Fibroblast of the aortic adventitia (primary cell): ENCODE measurements around the gene FOXN1. TPM values are rescaled to one million over a fixed set of nuclear protein-coding genes. Genes with fewer than 3 reads are reported as not detected.

Experiments used
- DNase-seq: peaks from one replicate; pipeline ENCODE4 v3.0.0-alpha.2; 2010; ENCODE audit warnings: low read depth
- H3K4me3 ChIP-seq: 2 replicates; pipeline ENCODE4 v1.5.1; 2011; ENCODE audit warnings: low read depth, mild to moderate bottlenecking, control low read depth, low read length, moderate library complexity
- CTCF ChIP-seq: IDR thresholded peaks from 2 replicates; pipeline ENCODE4 v1.5.1; 2011; ENCODE audit warnings: mild to moderate bottlenecking, low read length, control low read depth, inconsistent platforms; ENCODE audit not compliant: insufficient read depth
- total RNA-seq: library from RNA; depleted of rRNA; stranded (reverse); fragments of >200 nt; gene quantifications from 2 replicates; pipeline ENCODE4 v1.2.3, GENCODE V29; 2012; ENCODE audit warnings: low replicate concordance

Gene FOXN1
- total RNA-seq, 1 donor, result not detected

- H3K4me3 ChIP-seq, result no peak overlapping the region
- TF ChIP-seq CTCF, result no peak
- no peak for DNase-seq
Measured at GRCh38 chr17:28511858-28512461, 5.8 kb downstream of the FOXN1 start.

DNA sequence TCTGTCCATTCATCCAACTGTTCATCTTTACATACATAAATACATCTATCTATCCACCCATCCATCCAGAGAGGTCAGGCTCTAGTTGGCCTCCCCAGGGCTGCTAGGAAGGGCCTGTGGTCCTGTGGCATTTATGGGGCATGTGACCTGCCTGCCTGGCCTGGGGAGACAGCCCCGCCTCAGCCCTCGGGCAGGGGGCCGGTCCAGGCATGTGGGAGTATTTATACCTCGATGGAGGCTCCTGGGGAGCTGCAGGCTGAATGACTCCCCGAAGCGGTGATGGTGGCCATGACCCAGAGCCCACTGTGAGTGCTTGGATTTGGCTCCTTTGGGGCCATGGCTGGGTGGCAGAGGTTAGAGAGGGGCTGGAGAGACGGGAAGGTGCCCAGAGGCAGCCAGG lies 7.3 kb downstream of the FOXN1 start:
- no peak for TF ChIP-seq CTCF
- H3K4me3 ChIP-seq, result no peak overlapping the region
- no peak for DNase-seq

GRCh38 chr17:28514561-28515002 lies 8.4 kb downstream of the FOXN1 start:
- no peak overlapping the region for H3K4me3 ChIP-seq
- no peak for DNase-seq
- no peak for TF ChIP-seq CTCF

DNA sequence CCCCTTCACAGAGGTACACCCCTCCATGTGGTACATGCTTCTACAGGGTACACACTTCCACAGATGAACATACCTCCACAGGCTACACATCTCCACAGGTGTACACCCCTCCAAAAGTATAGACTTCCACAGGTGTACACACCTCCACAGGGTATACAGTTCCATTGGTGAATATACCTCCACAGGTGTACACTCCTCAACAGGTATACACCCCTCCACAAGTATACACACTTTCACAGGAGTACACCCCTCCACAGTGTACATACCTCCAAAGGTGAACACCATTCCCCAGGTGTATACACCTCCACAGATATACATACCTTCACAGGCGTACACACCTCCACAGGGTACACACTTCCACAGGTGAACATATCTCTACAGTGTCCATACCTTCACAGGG lies 9.4 kb downstream of the FOXN1 start:
- DNase-seq, result no peak
- no peak overlapping the region for H3K4me3 ChIP-seq
- no peak for TF ChIP-seq CTCF

DNA sequence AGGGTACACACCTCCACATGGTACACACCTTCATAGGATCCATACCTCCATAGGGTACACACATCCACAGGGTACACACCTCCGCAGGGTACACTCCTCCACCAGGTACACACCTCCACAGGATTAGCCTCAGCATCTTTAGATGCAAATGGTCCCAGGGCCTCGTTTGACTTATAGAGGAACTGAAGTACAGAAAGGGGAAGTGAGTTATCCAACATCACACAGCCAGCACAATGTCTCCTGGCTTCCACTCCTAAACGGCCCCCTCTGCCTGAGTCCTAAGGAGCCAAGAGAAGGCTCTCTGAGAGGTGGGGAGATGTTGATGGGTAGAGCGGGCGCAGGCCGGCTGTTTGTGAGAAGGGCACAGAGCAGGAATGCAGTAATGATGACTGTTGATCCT lies 12.0 kb downstream of the FOXN1 start:
- DNase-seq, result no peak
- no peak for TF ChIP-seq CTCF
- H3K4me3 ChIP-seq, result no peak overlapping the region

- H3K4me3 ChIP-seq, result no peak overlapping the region
- no peak for TF ChIP-seq CTCF
- DNase-seq, result no peak
Measured at GRCh38 chr17:28518578-28518977, 12.4 kb downstream of the FOXN1 start.

DNA sequence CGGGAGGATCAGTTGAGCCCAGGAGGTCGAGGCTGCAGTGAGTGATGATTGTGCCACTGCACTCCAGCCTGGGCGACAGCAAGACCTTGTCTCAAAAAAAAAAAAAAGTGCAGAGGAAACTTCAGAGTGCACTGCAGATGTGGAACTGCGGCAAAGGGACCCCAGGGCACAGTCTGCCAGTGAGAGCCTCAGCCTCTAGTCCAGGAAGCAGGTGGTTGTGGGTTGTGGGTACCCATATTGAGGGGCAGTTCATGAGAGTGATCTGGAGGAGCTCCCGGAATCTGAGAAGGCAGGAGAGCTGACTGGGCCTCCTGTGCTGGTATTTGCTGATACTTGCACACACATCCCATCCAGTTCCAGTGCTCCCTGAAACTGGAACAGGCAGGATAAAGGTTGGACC lies 13.1 kb downstream of the FOXN1 start:
- DNase-seq, result no peak
- no peak overlapping the region for H3K4me3 ChIP-seq
- no peak for TF ChIP-seq CTCF
